Endothelial cell of umbilical vein (primary cell): ENCODE data around the gene HOXB3. TPM values are rescaled to one million over a fixed set of nuclear protein-coding genes. Genes with fewer than 3 reads are reported as not detected.

Source experiments
- BruUV-seq: library from RNA; stranded (reverse); fragments of 400-500 nt; replicated peaks from 2 replicates; lab custom pipeline; 2021; lab: Mats Ljungman, UMichigan
- CTCF ChIA-PET: fragments of 300-600, 350-600 bp; sonication (Branson Sonifier 250); formaldehyde crosslinking; loops from one replicate; lab custom pipeline; 2021; ENCODE audit warnings: antibody characterized with exemption, inconsistent platforms; lab: Charles Lee
- POLR2A ChIA-PET: fragments of 300-600, 350-600 bp; sonication (Branson Sonifier 250); formaldehyde crosslinking; loops from one replicate; lab custom pipeline; 2021; ENCODE audit warnings: antibody characterized with exemption, inconsistent platforms; lab: Charles Lee
- DNase-seq: peaks from one replicate; pipeline ENCODE4 v3.0.0-alpha.2; 2011; ENCODE audit warnings: low read depth, low spot score
- FAIRE-seq: peaks from 2 replicates; lab custom pipeline; 2011; peaks lifted over from hg19 to GRCh38; lab: Jason Lieb, UNC
- H2AFZ ChIP-seq: 2 replicates; pipeline ENCODE4 v1.6.0; 2012; ENCODE audit warnings: low read depth, low read length, control low read depth, inconsistent platforms
- H3K27ac ChIP-seq: 2 replicates; pipeline ENCODE4 v1.5.1; 2011; ENCODE audit warnings: low read depth, mild to moderate bottlenecking, control low read depth, low read length, moderate library complexity; ENCODE audit not compliant: insufficient read depth
- H3K27me3 ChIP-seq, 2 experiments: 2 replicates each; pipeline versions ENCODE4 v1.6.0 to v1.6.1; 2011; ENCODE audit warnings: low read length in 2 of 2, mixed read lengths in 1 of 2; ENCODE audit not compliant: control insufficient read depth in 2 of 2, insufficient read depth in 2 of 2
- H3K36me3 ChIP-seq, 2 experiments: 2 replicates in 1 of 2; 3 replicates in 1 of 2; pipeline ENCODE4 v1.5.1; 2011; ENCODE audit warnings: low read length in 2 of 2, mild to moderate bottlenecking in 1 of 2, moderate library complexity in 1 of 2; ENCODE audit not compliant: control insufficient read depth in 2 of 2, insufficient read depth in 2 of 2; ENCODE audit errors: extremely low read depth in 1 of 2
- H3K4me1 ChIP-seq: 3 replicates; pipeline ENCODE4 v1.5.1; 2011; ENCODE audit warnings: mild to moderate bottlenecking, low read length; ENCODE audit not compliant: control insufficient read depth, insufficient read depth; ENCODE audit errors: extremely low read depth
- H3K4me2 ChIP-seq: 2 replicates; pipeline ENCODE4 v1.6.1; 2011; ENCODE audit warnings: low read length, control low read depth, mixed read lengths; ENCODE audit not compliant: insufficient read depth
- H3K4me3 ChIP-seq, 3 experiments: fragments of 200-600 bp in 1 of 3; sonication (generic), shearing (Covaris generic) in 1 of 3; replicated peaks in 1 of 3; 2 replicates each; pipeline ENCODE4 v1.5.1; 2011 to 2016; ENCODE audit warnings: control low read depth in 3 of 3, low read length in 3 of 3, mild to moderate bottlenecking in 2 of 3, inconsistent platforms in 1 of 3, low read depth in 1 of 3, moderate library complexity in 1 of 3; ENCODE audit not compliant: insufficient read depth in 1 of 3
- H3K79me2 ChIP-seq: 2 replicates; pipeline ENCODE4 v1.6.0; 2012; ENCODE audit warnings: low read length, inconsistent platforms; ENCODE audit not compliant: control insufficient read depth, insufficient read depth
- H3K9ac ChIP-seq: replicated peaks from 2 replicates; pipeline ENCODE3; 2011; ENCODE audit warnings: low read length, control low read depth; ENCODE audit not compliant: insufficient read depth; ENCODE audit errors: extremely low read depth
- H3K9me1 ChIP-seq: replicated peaks from 3 replicates; pipeline ENCODE4 v1.6.0; 2011; ENCODE audit warnings: mild to moderate bottlenecking, low read length; ENCODE audit not compliant: control insufficient read depth, insufficient read depth; ENCODE audit errors: extremely low read depth
- H3K9me3 ChIP-seq: replicated peaks from 2 replicates; pipeline ENCODE4 v1.5.1; 2012; ENCODE audit warnings: low read length, inconsistent platforms; ENCODE audit not compliant: control insufficient read depth, insufficient read depth
- H4K20me1 ChIP-seq: replicated peaks from 2 replicates; pipeline ENCODE3; 2011; ENCODE audit warnings: mild to moderate bottlenecking, low read length; ENCODE audit not compliant: control insufficient read depth, insufficient read depth; ENCODE audit errors: extremely low read depth
- CTCF ChIP-seq, 2 donors: IDR thresholded peaks; 1 replicate in 1 of 2; 2 replicates in 1 of 2; pipeline ENCODE4 v1.5.1; 2011; ENCODE audit warnings: low read length in 2 of 2, mild to moderate bottlenecking in 2 of 2, moderate library complexity in 2 of 2, control low read depth in 1 of 2, inconsistent platforms in 1 of 2, low read depth in 1 of 2; ENCODE audit not compliant: insufficient read depth in 1 of 2; ENCODE audit errors: extremely low read depth in 1 of 2
- EZH2 ChIP-seq: IDR thresholded peaks from 2 replicates; pipeline ENCODE4 v1.6.1; 2012; ENCODE audit warnings: borderline replicate concordance, low read depth, mild to moderate bottlenecking, moderate library complexity, low read length, inconsistent platforms; ENCODE audit not compliant: severe bottlenecking
- GATA2 ChIP-seq: IDR thresholded peaks from 2 replicates; pipeline ENCODE4 v1.7.0; 2011; ENCODE audit warnings: low read depth, mild to moderate bottlenecking, moderate library complexity, mixed read lengths, low read length; ENCODE audit not compliant: insufficient read length, insufficient read depth
- MAX ChIP-seq: IDR thresholded peaks from 2 replicates; pipeline ENCODE4 v1.6.1; 2011; ENCODE audit not compliant: insufficient read depth, insufficient read length
- MYC ChIP-seq: IDR thresholded peaks from one replicate; pipeline ENCODE4 v1.6.1; 2011; ENCODE audit warnings: mild to moderate bottlenecking, low read depth, low read length
- POLR2A ChIP-seq: IDR thresholded peaks from 2 replicates; pipeline ENCODE4 v1.6.1; 2012; ENCODE audit warnings: low read depth, mild to moderate bottlenecking, control low read depth, low read length
- POLR2AphosphoS5 ChIP-seq: IDR thresholded peaks from 2 replicates; pipeline ENCODE4 v1.6.1; 2012; ENCODE audit warnings: low read depth, mild to moderate bottlenecking, control low read depth, low read length, moderate library complexity; ENCODE audit not compliant: insufficient read depth
- dilution Hi-C: fragments of 300-500 bp; cut with MboI; formaldehyde crosslinking; loops from one replicate; pipeline ENCODE4 v1.15.0; 2019; ENCODE audit warnings: low sequenced_read_pairs; ENCODE audit not compliant: extremely low pct_ligation_motif_present
- intact Hi-C: fragments of 100-400 bp; cut with micrococcal nuclease; formaldehyde crosslinking; loops from one replicate; pipeline ENCODE4 v1.10.0; 2022
- polyA plus RNA-seq, 4 experiments: library from polyadenylated mRNA; depleted of rRNA in 3 of 4; stranded (reverse) in 3 of 4; unstranded in 1 of 4; fragments of >200 nt; gene quantifications; 2 replicates each; pipeline versions ENCODE4 v1.2.1 to v1.2.3, GENCODE V29; 2011 to 2012; ENCODE audit warnings: missing spikeins in 1 of 4
- total RNA-seq: library from RNA; stranded (reverse); gene quantifications from 2 replicates; pipeline ENCODE4 v1.2.3, GENCODE V29; 2021

The HOXB3 gene
- total and polyA plus RNA-seq, 2 donors (not counting 3 experiments of a cell fraction or from before 2014, with no cell fraction given) = 29.6 to 56.6 TPM

- no peak overlapping the region for H3K4me3 ChIP-seq
- H3K9me1 ChIP-seq = no peaks in the 10 kb centered on the region
- CTCF ChIA-PET = interaction anchor here (0.7 to 6.3 kb wide), 27 partner anchors 8 to 599 kb away, joined by 3 to 45 read pairs (median 6); no protein-coding TSS in a partner anchor
- BruUV-seq = no TSS peak
- TF ChIP-seq EZH2 = peak; percentile 98
- no peak for TF ChIP-seq POLR2A
- peak overlapping the region; percentile 13 for H3K4me2 ChIP-seq
- H3K9me3 ChIP-seq = no peaks in the 10 kb centered on the region
- intact Hi-C loops (loop anchor here (1.0 to 5.0 kb wide), 8 partner anchors 125 to 592 kb away; no protein-coding TSS in a partner anchor), dilution Hi-C loops (no loop called here)
- H3K4me1 ChIP-seq = peaks cover 31% of the 10 kb centered on the region
- peaks cover 59 to 72% of the 10 kb centered on the region in 2 experiments for H3K27me3 ChIP-seq
- no peak for DNase-seq
- FAIRE-seq = no peak
- H3K79me2 ChIP-seq = peaks cover 2% of the 10 kb centered on the region
- POLR2A ChIA-PET = interaction anchor here (0.6 kb wide), 1 partner anchor 391 kb away, joined by 3 read pairs; no protein-coding TSS in a partner anchor
- H4K20me1 ChIP-seq = no peaks in the 10 kb centered on the region
- H2AFZ ChIP-seq = no peak overlapping the region
- no peaks in the 10 kb centered on the region for H3K36me3 ChIP-seq
- H3K9ac ChIP-seq = no peak overlapping the region
- no peak overlapping the region for H3K27ac ChIP-seq
Observed at GRCh38 chr17:48617471-48618255, 27.6 kb upstream of the HOXB3 start.

- no peaks in the 10 kb centered on the region for H3K36me3 ChIP-seq
- no peak overlapping the region for H3K4me3 ChIP-seq
- no peak overlapping the region for H3K27ac ChIP-seq
- FAIRE-seq = no peak
- ChIA-PET CTCF (interaction anchor here (0.8 to 4.9 kb wide), 15 partner anchors 7 to 591 kb away, joined by 3 to 37 read pairs (median 10); no protein-coding TSS in a partner anchor), POLR2A (no interaction called here)
- no peaks in the 10 kb centered on the region for H3K9me1 ChIP-seq
- BruUV-seq = no TSS peak
- peaks cover 51 to 65% of the 10 kb centered on the region in 2 experiments for H3K27me3 ChIP-seq
- dilution Hi-C loops (no loop called here), intact Hi-C loops (loop anchor here (5.0 kb wide), 2 partner anchors 465 to 480 kb away; no protein-coding TSS in a partner anchor)
- peaks cover 4% of the 10 kb centered on the region for H3K79me2 ChIP-seq
- H3K4me2 ChIP-seq = no peak overlapping the region
- H3K9me3 ChIP-seq = no peaks in the 10 kb centered on the region
- no peak overlapping the region for H3K9ac ChIP-seq
- H3K4me1 ChIP-seq = peaks cover 34% of the 10 kb centered on the region
- H2AFZ ChIP-seq = no peak overlapping the region
- TF ChIP-seq MYC = no peak
- no peak for TF ChIP-seq POLR2AphosphoS5
- no peak for TF ChIP-seq GATA2
- TF ChIP-seq MAX = no peak
- no peak for TF ChIP-seq POLR2A
- TF ChIP-seq EZH2 = no peak
- no peak for TF ChIP-seq CTCF (IDR thresholded peaks at IDR 0.05; ENCODE audit: extremely low read depth in 1 of 2, insufficient read depth in 1 of 2, low read depth in 1 of 2, low read length in 2 of 2)
- DNase-seq = no peak
- no peaks in the 10 kb centered on the region for H4K20me1 ChIP-seq
Observed at GRCh38 chr17:48616717-48617470, 26.9 kb upstream of the HOXB3 start.
